ENCODE results near the gene AVP.

The AVP gene

DNA sequence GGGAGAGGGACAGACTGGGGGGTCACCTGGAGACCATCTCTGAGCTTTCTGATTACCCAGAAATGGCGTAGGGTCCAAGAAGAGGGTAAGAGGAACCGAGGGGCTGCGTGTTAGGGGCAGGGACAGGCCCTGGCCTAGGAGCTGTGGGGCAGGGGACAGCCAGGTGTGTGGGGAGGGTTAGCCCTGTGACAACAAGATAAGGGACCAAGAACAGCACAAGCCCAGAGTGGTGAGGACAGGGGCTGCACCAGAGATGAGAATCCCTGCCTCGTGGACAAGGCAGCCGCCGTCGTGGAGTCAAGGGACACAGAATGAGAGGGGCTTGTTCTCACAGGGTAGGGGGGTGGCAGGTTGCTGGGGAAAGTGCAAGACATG lies 449 bp upstream of the AVP start:
- H3K4me2 ChIP-seq (ENCODE audit: low read length): no peak overlapping the region
- peaks cover 24% of the 10 kb centered on the region for H3K27me3 ChIP-seq (ENCODE audit: control insufficient read depth, low read length)
- no peak for TF ChIP-seq EZH2phosphoT487 (IDR thresholded peaks at IDR 0.05; ENCODE audit: borderline replicate concordance, low read length)
- TF ChIP-seq, protein P1, sequence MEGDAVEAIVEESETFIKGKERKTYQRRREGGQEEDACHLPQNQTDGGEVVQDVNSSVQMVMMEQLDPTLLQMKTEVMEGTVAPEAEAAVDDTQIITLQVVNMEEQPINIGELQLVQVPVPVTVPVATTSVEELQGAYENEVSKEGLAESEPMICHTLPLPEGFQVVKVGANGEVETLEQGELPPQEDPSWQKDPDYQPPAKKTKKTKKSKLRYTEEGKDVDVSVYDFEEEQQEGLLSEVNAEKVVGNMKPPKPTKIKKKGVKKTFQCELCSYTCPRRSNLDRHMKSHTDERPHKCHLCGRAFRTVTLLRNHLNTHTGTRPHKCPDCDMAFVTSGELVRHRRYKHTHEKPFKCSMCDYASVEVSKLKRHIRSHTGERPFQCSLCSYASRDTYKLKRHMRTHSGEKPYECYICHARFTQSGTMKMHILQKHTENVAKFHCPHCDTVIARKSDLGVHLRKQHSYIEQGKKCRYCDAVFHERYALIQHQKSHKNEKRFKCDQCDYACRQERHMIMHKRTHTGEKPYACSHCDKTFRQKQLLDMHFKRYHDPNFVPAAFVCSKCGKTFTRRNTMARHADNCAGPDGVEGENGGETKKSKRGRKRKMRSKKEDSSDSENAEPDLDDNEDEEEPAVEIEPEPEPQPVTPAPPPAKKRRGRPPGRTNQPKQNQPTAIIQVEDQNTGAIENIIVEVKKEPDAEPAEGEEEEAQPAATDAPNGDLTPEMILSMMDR (IDR thresholded peaks at IDR 0.05; ENCODE audit: low read depth, low read length, poor library complexity, severe bottlenecking): no peak
- H3K79me2 ChIP-seq (ENCODE audit: control insufficient read depth, low read length): no peaks in the 10 kb centered on the region
- no peak overlapping the region for H3K4me3 ChIP-seq (ENCODE audit: low read length)
- H4K20me1 ChIP-seq (ENCODE audit: control insufficient read depth, insufficient read depth, low read depth, low read length): no peaks in the 10 kb centered on the region
- no peak overlapping the region for H3K27ac ChIP-seq (ENCODE audit: low read depth, low read length)
- H3K4me1 ChIP-seq (ENCODE audit: control insufficient read depth, low read length): no peaks in the 10 kb centered on the region
- H3K9me2 ChIP-seq (replicated peaks; ENCODE audit: control insufficient read depth, low read length): no peaks in the 10 kb centered on the region
- no peaks in the 10 kb centered on the region for H3K36me3 ChIP-seq (ENCODE audit: control insufficient read depth, low read length)
- no peaks in the 10 kb centered on the region for H3K9me3 ChIP-seq (ENCODE audit: control insufficient read depth, insufficient read depth, low read length)
- no peaks in the 10 kb centered on the region for H3F3A ChIP-seq (ENCODE audit: control insufficient read depth, insufficient read depth)

GRCh38 chr20:3082955-3083952 lies 1.3 kb downstream of the AVP start:
- Histone ChIP-seq H3K27me3 (ENCODE audit: control insufficient read depth, low read length) (peaks cover 24% of the 10 kb centered on the region), H3F3A (ENCODE audit: control insufficient read depth, insufficient read depth) (no peaks in the 10 kb centered on the region), H4K20me1 (ENCODE audit: control insufficient read depth, insufficient read depth, low read depth, low read length) (no peaks in the 10 kb centered on the region), H3K4me2 (ENCODE audit: low read length) (no peak overlapping the region), H3K9me2 (replicated peaks; ENCODE audit: control insufficient read depth, low read length) (no peaks in the 10 kb centered on the region), H3K79me2 (ENCODE audit: control insufficient read depth, low read length) (no peaks in the 10 kb centered on the region), H3K4me3 (ENCODE audit: low read length) (no peak overlapping the region), H3K36me3 (ENCODE audit: control insufficient read depth, low read length) (no peaks in the 10 kb centered on the region), H3K27ac (ENCODE audit: low read depth, low read length) (no peak overlapping the region), H3K9me3 (ENCODE audit: control insufficient read depth, insufficient read depth, low read length) (no peaks in the 10 kb centered on the region), H3K4me1 (ENCODE audit: control insufficient read depth, low read length) (no peaks in the 10 kb centered on the region)
- no peak for TF ChIP-seq EZH2phosphoT487 (IDR thresholded peaks at IDR 0.05; ENCODE audit: borderline replicate concordance, low read length)
- TF ChIP-seq, protein P1 (IDR thresholded peaks at IDR 0.05; ENCODE audit: low read depth, low read length, poor library complexity, severe bottlenecking): no peak

DNA sequence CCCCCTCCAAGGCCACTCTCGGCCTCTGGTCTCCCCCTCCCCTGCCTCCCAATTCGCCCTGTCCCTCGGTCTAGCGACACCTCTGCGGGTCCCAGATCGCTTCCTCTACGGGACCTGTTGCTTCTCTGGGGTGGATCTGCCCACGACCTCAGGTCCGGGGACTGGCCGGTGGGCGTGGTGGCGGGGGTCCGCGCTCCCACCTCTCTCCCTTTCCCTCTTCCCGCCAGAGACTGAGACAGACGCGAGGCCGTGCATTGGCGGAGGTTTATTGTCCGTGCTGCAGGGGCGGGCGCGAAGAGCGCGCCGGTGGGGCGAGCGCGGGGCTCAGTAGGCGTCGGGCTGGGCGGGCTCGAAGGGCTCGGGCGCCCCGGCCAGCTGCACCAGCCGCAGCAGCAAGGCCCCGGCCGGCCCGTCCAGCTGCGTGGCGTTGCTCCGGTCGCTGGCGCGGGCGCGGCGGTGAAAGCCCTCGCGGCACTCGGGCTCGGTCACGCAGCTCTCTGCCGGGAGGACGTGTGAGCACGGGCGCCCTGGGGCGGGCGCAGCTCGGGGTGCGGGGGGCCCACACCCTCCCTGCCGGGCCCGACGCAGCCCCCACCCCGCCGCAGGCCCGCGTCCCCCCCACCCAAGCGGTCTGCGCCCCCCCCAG lies 2.1 kb downstream of the AVP start:
- Histone ChIP-seq H3K4me3 (ENCODE audit: low read length) (no peak overlapping the region), H3K27me3 (ENCODE audit: control insufficient read depth, low read length) (peaks cover 30% of the 10 kb centered on the region), H4K20me1 (ENCODE audit: control insufficient read depth, insufficient read depth, low read depth, low read length) (no peaks in the 10 kb centered on the region), H3K9me2 (replicated peaks; ENCODE audit: control insufficient read depth, low read length) (no peaks in the 10 kb centered on the region), H3K9me3 (ENCODE audit: control insufficient read depth, insufficient read depth, low read length) (no peaks in the 10 kb centered on the region), H3F3A (ENCODE audit: control insufficient read depth, insufficient read depth) (no peaks in the 10 kb centered on the region), H3K4me2 (ENCODE audit: low read length) (no peak overlapping the region), H3K36me3 (ENCODE audit: control insufficient read depth, low read length) (no peaks in the 10 kb centered on the region), H3K79me2 (ENCODE audit: control insufficient read depth, low read length) (no peaks in the 10 kb centered on the region), H3K27ac (ENCODE audit: low read depth, low read length) (no peak overlapping the region), H3K4me1 (ENCODE audit: control insufficient read depth, low read length) (no peaks in the 10 kb centered on the region)
- TF ChIP-seq EZH2phosphoT487 (IDR thresholded peaks at IDR 0.05; ENCODE audit: borderline replicate concordance, low read length): no peak
- TF ChIP-seq, protein P1 (IDR thresholded peaks at IDR 0.05; ENCODE audit: low read depth, low read length, poor library complexity, severe bottlenecking): no peak

Measured in DOHH2 (cell line).